Measurements from ENCODE around the gene MYO1E. TPM values are rescaled to one million over a fixed set of nuclear protein-coding genes. Genes with fewer than 3 reads are reported as not detected.

MYO1E gene
- total and polyA plus RNA-seq, 4 donors: 6.7 to 70.9 (median 21.6) TPM

DNA sequence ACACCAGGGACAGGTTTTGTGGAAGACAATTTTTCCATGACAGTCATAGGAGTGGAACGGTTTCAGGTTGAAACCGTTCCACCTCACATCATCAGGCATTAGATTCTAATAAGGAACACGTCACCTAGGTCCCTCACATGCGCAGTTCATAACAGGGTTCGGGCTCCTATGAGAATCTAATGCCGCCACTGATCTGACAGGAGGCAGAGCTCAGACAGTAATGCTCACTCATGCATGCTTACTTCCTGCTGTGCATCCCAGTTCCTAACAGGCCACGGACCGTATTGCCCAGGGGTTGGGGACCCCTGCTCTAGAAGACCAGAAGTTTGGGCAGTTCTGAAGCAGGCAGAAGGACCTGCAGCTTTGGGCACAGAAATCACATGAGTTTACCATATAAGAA is 61.5 kb downstream of the MYO1E start:
- H3K27me3 ChIP-seq (ENCODE audit: control insufficient read depth in 4 of 4, insufficient read depth in 4 of 4, low read length in 3 of 4): no peaks in the 10 kb centered on the region
- peaks cover 3 to 34% (median 22%) of the 10 kb centered on the region in 4 donors for H3K4me1 ChIP-seq (ENCODE audit: control insufficient read depth in 4 of 4, insufficient read depth in 4 of 4, low read length in 3 of 4)
- TF ChIP-seq, protein P1, sequence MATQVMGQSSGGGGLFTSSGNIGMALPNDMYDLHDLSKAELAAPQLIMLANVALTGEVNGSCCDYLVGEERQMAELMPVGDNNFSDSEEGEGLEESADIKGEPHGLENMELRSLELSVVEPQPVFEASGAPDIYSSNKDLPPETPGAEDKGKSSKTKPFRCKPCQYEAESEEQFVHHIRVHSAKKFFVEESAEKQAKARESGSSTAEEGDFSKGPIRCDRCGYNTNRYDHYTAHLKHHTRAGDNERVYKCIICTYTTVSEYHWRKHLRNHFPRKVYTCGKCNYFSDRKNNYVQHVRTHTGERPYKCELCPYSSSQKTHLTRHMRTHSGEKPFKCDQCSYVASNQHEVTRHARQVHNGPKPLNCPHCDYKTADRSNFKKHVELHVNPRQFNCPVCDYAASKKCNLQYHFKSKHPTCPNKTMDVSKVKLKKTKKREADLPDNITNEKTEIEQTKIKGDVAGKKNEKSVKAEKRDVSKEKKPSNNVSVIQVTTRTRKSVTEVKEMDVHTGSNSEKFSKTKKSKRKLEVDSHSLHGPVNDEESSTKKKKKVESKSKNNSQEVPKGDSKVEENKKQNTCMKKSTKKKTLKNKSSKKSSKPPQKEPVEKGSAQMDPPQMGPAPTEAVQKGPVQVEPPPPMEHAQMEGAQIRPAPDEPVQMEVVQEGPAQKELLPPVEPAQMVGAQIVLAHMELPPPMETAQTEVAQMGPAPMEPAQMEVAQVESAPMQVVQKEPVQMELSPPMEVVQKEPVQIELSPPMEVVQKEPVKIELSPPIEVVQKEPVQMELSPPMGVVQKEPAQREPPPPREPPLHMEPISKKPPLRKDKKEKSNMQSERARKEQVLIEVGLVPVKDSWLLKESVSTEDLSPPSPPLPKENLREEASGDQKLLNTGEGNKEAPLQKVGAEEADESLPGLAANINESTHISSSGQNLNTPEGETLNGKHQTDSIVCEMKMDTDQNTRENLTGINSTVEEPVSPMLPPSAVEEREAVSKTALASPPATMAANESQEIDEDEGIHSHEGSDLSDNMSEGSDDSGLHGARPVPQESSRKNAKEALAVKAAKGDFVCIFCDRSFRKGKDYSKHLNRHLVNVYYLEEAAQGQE (IDR thresholded peaks at IDR 0.05): no peak
- TF ChIP-seq RAD21 (IDR thresholded peaks at IDR 0.05): no peak
- no peak for TF ChIP-seq RXRA (IDR thresholded peaks at IDR 0.05)
- no peaks in the 10 kb centered on the region for H3K36me3 ChIP-seq (ENCODE audit: control insufficient read depth in 4 of 4, insufficient read depth in 3 of 4, low read depth in 1 of 4, low read length in 3 of 4)
- WGBS: 96% methylated on average over 8 of the region's 8 CpGs
- H3K9ac ChIP-seq (ENCODE audit: low read depth in 1 of 2, low read length in 2 of 2): no peak overlapping the region
- H3K4me3 ChIP-seq (ENCODE audit: low read depth in 1 of 3, low read length in 3 of 3): no peak overlapping the region
- DNase-seq (ENCODE audit: low spot score): no peak
- H3K27ac ChIP-seq (ENCODE audit: low read depth in 1 of 2, low read length in 2 of 2): no peak overlapping the region
- no peaks in the 10 kb centered on the region for H3K9me3 ChIP-seq (ENCODE audit: control insufficient read depth in 4 of 4, low read length in 3 of 4)

- Histone ChIP-seq H3K27ac (ENCODE audit: low read depth in 1 of 2, low read length in 2 of 2) (no peak overlapping the region), H3K4me1 (ENCODE audit: control insufficient read depth in 4 of 4, insufficient read depth in 4 of 4, low read length in 3 of 4) (peaks cover 3 to 40% (median 27%) of the 10 kb centered on the region in 4 donors), H3K4me3 (ENCODE audit: low read depth in 1 of 3, low read length in 3 of 3) (no peak overlapping the region), H3K27me3 (ENCODE audit: control insufficient read depth in 4 of 4, insufficient read depth in 4 of 4, low read length in 3 of 4) (no peaks in the 10 kb centered on the region), H3K36me3 (ENCODE audit: control insufficient read depth in 4 of 4, insufficient read depth in 3 of 4, low read depth in 1 of 4, low read length in 3 of 4) (no peaks in the 10 kb centered on the region), H3K9ac (ENCODE audit: low read depth in 1 of 2, low read length in 2 of 2) (no peak overlapping the region), H3K9me3 (ENCODE audit: control insufficient read depth in 4 of 4, low read length in 3 of 4) (no peaks in the 10 kb centered on the region)
- DNase-seq (ENCODE audit: low spot score): no peak
- TF ChIP-seq SP1 (IDR thresholded peaks at IDR 0.05) (no peak), TAF1 (conservative IDR thresholded peaks at IDR 0.05) (no peak), RAD21 (IDR thresholded peaks at IDR 0.05) (no peak), YY1 (IDR thresholded peaks at IDR 0.05) (no peak), NR2F2 (IDR thresholded peaks at IDR 0.05) (no peak), FOXA2 (IDR thresholded peaks at IDR 0.05) (no peak), CTCF (IDR thresholded peaks at IDR 0.05; ENCODE audit: low read depth, low read length, missing input control) (no peak), HNF4A (conservative IDR thresholded peaks at IDR 0.05) (no peak), FOXA1 (IDR thresholded peaks at IDR 0.05) (no peak), HNF4G (IDR thresholded peaks at IDR 0.05) (no peak), EGR1 (IDR thresholded peaks at IDR 0.05; ENCODE audit: low read depth in 2 of 2) (no peak), GABPA (IDR thresholded peaks at IDR 0.05 in 1 of 2, conservative IDR thresholded peaks at IDR 0.05 in 1 of 2) (no peak), JUND (IDR thresholded peaks at IDR 0.05) (no peak), RXRA (IDR thresholded peaks at IDR 0.05) (no peak), ZBTB33 (IDR thresholded peaks at IDR 0.05) (no peak)
- TF ChIP-seq, protein P2, sequence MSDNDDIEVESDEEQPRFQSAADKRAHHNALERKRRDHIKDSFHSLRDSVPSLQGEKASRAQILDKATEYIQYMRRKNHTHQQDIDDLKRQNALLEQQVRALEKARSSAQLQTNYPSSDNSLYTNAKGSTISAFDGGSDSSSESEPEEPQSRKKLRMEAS (IDR thresholded peaks at IDR 0.05): no peak
- TF ChIP-seq, protein P3, sequence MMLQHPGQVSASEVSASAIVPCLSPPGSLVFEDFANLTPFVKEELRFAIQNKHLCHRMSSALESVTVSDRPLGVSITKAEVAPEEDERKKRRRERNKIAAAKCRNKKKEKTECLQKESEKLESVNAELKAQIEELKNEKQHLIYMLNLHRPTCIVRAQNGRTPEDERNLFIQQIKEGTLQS (IDR thresholded peaks at IDR 0.05): no peak
- TF ChIP-seq, protein P1 (IDR thresholded peaks at IDR 0.05): no peak
- 79% methylated on average over 5 of the region's 5 CpGs for WGBS
Observed at GRCh38 chr15:59309405-59309804, 63.3 kb downstream of the MYO1E start.

Measured in liver (tissue), 9 donors.